Panc1 (cell line): ENCODE data around the gene RAPGEF5.

Experiments
- CTCF ChIP-seq: fragments of 450-650 bp; IDR thresholded peaks from 2 replicates; pipeline ENCODE4 v1.5.1; 2017; ENCODE audit warnings: mild to moderate bottlenecking
- POLR2AphosphoS5 ChIP-seq: IDR thresholded peaks from 2 replicates; pipeline ENCODE4 v1.6.1; 2012; ENCODE audit warnings: mild to moderate bottlenecking, low read depth, low read length, moderate library complexity
- REST ChIP-seq, 2 experiments: IDR thresholded peaks; 2 replicates each; pipeline ENCODE4 v1.6.1; 2011 to 2012; ENCODE audit warnings: low read depth in 2 of 2, control low read depth in 1 of 2, low read length in 1 of 2, mild to moderate bottlenecking in 1 of 2, moderate library complexity in 1 of 2; ENCODE audit not compliant: insufficient read depth in 1 of 2

- TF ChIP-seq CTCF (no peak), REST (IDR thresholded peaks at IDR 0.05; ENCODE audit: insufficient read depth in 1 of 2, low read depth in 2 of 2, low read length in 1 of 2) (no peak), POLR2AphosphoS5 (no peak)
Measured at GRCh38 chr7:22277375-22277774, 79.6 kb downstream of the RAPGEF5 start.
